ENCODE data around the gene U2AF2.

The U2AF2 gene

DNA sequence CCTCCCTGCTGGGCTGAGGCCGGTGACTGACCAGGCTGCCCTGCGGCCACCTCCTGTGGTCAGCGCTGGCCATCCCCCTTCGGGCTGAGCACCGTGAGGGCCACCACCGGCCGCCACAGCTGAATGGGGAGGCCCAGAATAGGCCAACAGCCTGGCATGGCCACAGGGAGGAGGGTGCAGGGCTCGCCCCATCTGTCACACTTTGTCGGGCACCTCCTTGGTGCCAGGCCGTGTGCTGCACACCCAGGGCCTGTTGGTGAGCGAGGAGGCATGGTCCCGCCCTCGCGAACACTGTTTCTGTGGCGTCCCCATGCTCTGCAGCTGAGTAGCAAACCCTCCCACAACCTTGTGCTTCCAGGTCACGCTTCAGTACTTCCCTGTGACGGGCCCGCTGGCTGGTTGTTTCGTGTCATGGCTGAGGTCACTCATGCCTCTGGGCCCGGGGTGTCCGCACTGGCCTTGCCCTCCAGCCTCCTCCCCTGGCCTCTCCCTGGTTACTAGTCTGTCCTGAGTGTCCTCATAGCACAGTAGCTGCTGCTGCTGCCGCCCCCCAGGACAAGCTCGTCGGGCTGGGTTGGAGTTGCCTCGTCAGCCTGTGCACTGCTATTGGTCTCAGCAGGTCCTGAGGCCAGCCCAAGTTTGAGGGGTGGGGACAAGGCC is 35.4 kb downstream of the U2AF2 start:
- DNase-seq (ENCODE audit: low read depth) = no peak

DNA sequence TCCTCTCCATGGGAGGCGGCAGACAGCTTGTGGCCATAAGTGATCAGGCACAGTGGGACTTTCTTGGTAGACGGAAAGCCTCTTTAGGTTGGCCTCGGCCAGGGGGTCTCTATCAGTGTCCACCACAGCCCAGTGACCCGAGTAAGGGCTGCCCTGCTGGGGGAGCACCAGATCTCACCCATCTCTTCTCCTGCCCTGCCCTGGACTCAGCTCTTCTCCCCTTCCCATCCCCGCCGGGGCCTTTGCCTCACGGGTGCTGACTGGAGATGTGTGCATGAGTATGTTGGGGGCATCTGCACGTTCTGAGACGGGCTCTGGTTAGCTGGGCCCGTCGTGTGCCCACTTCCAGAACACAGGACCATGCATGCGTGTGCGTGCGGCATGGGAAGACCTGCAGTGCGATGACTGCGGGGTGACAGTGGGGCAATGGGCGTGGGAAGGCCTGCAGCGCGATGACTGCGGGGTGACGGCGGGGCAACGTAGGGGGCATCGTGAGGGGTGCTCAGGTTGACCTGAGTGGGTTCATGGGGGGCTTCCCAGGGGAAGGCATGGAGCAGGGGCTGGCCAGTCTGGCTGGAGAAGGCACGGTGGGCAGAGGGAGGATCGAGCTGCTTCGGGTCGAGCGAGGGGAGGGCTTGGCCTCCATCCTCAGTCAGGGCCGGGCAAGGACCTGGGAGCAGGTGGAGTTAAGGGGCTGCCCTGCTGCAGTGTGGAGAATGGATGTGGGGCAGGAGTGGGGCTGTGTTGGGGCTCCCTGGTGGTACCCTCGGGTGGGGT is 36.1 kb downstream of the U2AF2 start:
- no peak for DNase-seq (ENCODE audit: low read depth)

DNA sequence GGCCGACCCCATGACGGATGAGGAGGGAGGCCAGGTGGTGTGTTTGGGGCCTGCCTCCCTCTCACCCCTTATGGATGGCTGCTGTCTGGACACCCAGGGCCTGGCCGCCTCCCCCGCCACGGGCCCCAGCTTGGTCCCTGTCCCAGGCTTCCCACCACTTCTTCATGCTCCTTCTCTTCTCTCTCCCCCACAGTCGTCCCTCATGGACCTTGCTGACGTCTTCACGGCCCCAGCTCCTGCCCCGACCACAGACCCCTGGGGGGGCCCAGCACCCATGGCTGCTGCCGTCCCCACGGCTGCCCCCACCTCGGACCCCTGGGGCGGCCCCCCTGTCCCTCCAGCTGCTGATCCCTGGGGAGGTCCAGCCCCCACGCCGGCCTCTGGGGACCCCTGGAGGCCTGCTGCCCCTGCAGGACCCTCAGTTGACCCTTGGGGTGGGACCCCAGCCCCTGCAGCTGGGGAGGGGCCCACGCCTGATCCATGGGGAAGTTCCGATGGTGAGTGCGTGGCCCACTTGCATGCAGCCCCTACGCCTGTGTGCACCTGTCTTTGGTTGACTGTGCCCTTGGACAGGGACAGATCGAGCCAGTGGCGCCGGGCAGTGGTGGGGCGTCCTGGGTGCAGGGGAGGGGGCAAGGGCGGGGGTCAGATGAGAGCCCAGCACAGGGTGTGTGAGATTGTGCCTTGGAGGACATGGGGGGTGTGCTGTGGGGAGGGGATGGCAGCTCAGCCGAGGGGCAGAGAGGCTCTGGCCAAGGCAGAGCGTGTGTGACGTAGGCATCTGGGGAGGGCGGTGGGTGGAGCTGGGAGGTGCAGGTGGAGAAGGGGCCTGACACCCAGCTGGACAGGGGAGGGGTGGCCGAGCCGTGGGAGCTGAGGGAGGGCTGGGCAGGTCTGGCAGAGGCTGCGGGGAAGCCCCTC is 37.0 kb downstream of the U2AF2 start:
- DNase-seq (ENCODE audit: low read depth) = no peak

DNA sequence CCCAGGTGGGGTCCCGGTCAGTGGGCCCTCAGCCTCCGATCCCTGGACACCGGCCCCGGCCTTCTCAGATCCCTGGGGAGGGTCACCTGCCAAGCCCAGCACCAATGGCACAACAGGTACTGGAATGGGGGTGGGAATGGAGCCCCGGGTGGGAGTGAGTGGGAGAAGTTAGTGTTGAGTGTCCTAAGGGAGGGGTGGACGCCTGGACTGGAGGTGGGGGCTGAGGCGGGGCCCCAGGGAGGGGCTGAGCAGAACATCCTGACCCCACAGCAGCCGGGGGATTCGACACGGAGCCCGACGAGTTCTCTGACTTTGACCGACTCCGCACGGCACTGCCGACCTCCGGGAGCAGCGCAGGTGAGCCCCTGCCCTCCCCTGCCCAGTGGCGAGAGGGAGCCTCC is 37.8 kb downstream of the U2AF2 start:
- DNase-seq (ENCODE audit: low read depth) = no peak

DNA sequence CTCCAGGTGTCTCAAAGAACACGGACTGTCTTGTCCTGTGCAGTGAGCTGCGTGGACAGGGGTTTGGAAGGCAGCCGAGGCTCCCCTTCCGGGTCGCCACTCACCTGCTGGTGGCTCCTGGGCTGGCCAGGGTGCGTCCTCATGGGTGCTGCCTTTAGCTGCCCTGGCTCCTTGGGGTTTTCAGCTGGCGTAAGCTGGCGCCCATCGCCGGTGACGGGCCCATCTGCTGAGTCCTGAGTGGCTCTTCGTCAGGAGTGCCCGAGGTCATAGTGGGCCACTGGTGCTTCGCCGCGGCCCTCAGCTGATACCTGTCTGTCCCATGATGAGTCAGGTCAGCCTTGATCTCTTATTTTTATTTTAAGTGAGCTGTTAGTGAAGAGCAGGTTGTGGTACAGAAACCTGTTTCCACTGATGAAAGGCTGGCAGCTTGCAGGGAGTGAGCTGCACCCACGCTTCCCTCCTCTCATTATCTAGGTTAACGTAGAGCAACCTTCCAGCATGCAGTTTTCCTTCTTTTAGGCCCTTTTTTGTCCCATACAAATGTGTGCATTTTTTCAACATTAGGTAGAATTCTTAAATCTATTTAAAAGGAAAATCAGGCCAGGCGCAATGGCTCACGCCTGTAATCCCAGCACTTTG is 38.6 kb downstream of the U2AF2 start:
- DNase-seq (ENCODE audit: low read depth) = no peak

DNA sequence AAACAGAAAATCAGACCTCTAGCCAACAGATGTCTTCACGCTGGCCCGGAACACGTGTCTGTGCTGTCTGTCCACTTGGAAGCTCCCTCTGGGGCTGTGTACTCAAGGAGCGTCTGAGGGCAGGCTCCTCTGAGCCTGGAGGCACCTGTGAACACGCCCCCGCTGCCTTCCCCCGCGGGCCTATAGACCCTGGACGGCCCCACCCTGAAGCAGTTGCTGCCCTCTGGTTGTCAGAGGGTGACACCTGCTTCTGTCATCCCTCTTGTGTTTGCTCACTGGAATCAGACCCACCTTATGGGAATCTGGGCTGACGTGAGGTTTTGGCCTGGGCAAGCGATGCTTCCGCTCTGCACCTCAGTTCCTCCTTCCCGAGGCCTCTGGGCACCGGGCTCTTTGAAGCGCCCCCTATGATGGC is 39.4 kb downstream of the U2AF2 start:
- no peak for DNase-seq (ENCODE audit: low read depth)

DNA sequence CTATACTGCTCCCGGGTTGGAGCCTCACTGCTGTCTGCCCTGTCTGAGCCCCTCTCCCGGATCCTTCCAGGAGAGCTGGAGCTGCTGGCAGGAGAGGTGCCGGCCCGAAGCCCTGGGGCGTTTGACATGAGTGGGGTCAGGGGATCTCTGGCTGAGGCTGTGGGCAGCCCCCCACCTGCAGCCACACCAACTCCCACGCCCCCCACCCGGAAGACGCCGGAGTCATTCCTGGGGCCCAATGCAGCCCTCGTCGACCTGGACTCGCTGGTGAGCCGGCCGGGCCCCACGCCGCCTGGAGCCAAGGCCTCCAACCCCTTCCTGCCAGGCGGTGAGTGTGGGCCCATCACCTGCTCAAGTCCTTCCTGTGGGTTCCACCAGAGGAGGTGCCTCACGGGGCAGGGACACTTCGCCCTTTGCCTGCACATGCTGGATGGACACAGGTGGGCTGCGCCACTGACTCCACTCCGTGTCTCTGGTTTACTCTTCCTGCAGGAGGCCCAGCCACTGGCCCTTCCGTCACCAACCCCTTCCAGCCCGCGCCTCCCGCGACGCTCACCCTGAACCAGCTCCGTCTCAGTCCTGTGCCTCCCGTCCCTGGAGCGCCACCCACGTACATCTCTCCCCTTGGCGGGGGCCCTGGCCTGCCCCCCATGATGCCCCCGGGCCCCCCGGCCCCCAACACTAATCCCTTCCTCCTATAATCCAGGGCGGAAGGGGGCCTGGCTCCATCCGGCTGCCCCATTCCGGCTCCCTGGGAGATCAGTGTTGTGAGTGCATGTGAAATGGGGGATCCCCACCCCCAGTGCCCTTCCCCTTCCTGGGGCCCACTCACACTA is 40.0 kb downstream of the U2AF2 start:
- DNase-seq (ENCODE audit: low read depth) = no peak

DNA sequence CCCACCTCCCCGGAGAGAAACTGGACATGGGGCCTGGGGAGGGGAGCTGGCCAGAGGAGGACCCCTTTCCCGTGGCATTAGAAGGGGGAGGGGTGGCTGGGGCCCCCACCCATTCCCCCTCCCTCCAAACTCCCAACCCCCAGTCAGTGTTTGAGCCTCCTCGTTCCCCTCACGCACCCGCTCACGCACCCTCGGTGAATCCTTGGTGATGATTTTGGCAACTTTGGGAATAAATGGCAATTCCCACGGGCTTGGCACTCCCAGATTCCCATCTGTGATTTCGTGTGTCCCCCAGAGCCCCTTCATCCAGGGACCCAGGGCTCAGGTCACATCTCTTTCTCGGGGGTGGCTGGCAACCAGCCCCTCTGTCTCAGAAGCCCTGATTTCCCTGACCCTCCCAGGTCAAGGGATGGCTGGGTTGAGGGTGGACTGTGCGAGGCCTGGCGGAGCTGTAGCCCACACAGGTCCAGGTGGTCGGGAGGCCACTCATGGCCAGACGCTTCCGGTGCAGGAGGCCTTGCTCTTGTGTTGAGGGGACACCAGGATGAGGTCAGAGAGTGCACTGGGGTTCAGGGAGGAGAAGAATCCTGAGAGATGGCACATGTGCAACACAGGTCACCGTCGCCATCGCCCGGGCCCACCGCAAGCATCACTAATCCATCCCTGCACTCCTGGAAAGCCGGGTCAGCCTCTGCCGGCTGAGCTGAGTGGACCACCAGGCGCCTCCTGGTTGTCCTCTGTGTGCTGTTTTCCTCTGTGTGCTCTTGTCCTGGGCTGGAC is 40.9 kb downstream of the U2AF2 start:
- no peak for DNase-seq (ENCODE audit: low read depth)

DNA sequence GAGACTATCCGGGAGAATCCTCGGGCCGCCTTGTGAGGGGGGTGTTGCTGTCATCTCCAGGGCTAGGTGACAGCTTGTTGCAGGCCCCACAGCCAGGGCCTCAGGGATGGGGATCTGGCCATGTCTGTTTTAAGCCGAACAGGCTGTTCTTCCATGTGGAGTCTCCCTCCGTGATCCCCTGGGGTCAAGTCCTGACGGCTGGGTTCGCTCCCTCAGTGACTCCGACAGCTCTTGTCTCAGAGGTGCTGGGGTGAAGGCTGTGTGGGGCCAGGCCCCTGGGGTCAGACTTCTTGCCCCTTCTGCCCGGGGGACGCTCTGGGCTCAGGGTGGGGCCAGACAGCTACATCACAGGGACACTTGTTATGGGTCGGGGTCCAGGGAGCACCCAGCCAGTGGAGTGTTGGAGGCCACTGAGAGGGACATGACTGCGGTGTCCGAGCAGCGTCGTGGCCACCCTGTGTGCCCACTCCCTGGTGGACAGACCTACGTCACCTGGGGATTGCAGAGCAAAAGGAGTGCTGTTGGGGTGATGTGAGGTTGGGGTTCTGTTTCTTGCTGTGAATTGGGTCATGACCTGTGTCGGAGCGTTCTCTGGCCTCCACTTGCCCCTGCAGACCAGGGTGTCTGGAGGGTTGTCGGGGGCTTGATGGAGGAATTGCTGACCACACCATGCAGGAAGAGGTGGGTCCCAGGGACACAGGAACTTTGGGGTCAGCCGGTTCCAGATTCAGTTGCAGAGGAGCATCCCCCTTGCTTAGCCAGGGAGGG is 41.6 kb downstream of the U2AF2 start:
- DNase-seq (ENCODE audit: low read depth) = no peak

DNA sequence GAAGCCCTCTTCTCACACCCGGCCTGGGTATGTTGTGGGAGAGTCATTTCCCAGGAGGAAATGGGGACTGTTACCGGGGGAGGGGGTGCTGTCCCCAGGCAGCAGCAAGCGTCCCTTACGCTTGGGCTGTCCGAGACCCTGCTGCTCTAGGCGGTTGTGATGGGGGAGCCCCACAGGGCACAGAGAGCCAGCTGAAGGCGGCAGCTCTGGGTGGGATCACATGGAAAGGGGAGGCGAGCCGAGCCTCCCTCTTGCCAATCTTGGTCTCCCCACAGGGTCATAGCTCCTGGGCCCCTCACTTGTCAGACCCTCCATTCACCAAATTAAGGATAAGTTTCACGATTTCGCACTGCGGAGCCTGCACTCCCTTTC is 42.2 kb downstream of the U2AF2 start:
- no peak for DNase-seq (ENCODE audit: low read depth)

DNA sequence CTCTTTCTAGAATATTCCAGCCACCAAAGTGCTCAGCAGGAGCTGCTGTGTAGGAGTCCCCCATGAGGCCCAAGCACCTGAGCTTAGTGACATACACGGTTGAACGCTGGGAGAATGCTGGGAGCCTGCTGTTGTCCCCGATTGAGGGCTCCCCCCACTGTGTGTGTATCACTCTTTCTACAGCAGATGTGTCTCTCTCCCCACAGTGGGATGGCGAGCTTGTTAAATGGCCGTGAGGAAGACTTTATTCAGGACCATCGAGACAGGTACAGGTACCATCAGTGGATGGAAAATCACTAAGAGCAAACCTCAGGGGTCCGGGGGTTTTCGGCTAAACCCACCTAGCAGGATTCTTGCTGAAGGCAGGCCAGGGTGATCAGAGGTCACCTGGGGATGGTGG is 42.9 kb downstream of the U2AF2 start:
- no peak for DNase-seq (ENCODE audit: low read depth)

DNA sequence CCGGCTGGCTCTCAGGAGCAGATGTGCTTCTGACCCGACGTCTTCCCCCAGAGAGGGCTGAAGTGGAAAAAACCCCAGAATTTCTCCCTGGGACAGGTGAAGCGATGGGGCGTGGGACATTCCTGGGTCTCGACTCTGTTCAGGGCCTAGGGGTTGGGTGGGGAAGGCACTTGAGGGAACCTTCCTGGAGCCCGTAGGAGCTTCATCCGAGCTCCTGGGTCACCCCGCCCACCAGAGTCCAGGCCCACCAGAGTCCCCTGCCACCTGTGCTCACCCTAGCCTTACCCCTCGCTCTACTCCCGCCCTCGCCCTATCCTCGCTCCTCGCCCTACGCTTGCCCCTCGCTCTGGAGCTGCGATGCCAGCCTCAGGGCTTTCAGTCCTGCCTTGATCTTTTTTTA is 43.4 kb downstream of the U2AF2 start:
- no peak for DNase-seq (ENCODE audit: low read depth)

DNA sequence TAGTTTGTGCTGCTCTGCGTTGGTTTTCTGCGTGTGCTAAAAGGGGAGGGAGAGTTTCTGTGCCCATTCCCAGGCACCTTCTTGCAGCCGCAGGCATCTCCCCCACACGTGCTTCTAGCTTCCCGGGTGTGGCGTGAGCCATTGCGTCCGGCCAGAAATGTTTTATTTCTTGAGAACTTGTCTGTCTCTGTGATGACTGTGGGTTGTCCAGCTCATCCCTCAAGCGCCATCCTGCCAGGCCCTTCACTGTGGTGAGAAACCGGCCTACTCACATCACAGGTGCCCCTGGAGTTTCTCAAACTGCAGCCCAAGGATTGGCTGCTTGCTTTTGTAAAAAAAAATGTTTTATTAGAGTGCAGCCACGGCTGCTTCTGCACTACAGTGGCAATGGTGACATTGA is 44.4 kb downstream of the U2AF2 start:
- DNase-seq (ENCODE audit: low read depth) = no peak

DNA sequence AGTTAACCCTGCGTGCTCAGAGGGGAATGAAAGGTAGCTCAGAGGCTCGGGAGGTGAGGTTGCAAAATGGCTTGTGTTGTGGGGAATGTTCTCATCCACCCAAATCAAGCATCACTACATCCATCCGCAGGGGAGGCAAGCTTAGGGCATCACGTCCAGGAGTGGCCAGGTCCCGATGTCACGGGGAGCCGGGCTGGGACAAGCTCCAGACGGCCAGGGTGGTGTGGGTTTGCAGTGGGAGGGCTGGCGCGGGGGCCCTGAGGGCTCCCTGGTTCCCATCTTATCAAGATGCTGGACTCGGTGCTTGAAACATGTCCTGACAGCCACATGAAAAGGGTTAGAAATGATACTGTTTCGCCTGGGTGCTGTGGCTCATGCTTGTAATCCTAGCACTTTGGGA is 46.0 kb downstream of the U2AF2 start:
- DNase-seq (ENCODE audit: low read depth) = no peak

DNA sequence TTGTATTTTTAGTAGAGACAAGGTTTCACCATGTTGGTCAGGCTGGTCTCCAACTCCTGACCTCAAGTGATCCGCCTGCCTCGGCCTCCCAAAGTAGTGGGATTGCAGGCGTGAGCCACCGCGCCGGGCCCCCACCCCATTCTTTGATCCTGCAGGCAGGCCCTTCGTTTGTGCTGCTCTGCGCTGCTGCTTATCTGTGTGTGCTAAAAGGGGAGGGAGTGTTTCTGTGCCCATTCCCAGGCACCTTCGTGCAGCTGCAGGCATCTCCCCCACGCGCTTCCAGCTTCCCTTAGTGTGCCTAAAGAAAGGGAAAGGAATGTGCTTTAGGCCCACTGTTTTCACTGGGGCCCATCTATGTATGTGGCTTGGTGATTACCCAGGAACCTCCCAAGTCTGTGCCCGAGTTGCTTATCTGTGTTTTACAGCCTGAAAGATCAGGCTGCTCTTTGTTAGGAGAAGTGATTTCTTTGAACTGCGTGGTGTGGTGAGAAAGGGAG is 47.3 kb downstream of the U2AF2 start:
- peak; percentile 88 for DNase-seq (ENCODE audit: low read depth)

DNA sequence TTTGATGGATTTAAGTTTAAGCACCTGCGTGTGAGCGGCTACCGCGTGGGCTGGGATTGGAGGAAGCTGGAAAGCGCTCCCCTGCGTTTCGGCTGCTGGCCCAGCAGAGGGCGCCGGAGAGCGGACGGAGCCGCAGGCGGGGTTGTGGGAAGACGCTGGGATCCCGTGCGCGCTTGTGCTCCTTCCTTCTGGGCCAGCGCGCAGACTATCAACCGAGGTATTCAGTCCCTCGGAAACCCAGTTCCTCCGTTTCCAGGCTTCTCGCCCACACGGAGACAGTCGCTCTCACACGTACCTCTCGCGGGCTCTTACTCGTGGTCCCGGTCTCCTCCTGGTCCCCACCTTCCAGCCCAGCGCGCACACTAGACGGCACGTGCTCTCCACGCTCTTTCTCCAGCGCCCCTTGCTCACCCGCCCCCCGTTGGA is 49.0 kb downstream of the U2AF2 start:
- no peak for DNase-seq (ENCODE audit: low read depth)

DNA sequence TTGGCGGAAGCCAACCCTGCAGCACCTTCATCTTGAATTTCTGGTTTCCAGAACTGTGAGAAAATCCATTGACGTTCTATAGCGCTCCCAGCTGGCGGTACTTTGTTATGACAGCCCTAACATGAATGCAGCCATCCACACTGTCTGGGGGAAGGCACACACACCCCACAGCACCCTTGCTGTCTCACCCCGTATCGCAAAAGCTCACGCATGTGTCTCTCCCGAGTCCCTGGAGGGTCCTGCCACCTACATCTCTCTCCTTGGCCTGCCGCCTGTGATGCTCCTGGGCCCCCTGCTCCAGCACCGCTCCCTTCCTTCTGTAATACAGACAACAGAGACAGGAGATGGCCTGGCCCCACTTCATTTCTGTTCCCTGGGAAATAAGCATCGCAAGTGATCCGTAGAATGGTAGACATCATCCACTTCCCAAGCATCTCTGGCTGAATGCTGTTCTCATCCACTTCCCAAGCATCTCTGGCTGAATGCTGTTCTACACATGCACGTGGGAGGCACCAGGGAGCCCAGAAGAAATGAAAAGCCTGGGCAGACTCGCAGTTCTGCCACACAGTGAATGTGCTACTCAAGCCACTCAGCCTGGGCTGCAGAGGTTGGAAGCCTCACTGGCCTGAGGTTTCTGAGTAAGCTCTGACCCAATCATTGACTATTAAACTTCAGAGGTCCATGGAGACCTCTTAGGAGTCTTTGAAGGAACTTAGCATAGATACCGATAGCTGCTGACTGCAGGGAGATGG is 49.8 kb downstream of the U2AF2 start:
- no peak for DNase-seq (ENCODE audit: low read depth)

DNA sequence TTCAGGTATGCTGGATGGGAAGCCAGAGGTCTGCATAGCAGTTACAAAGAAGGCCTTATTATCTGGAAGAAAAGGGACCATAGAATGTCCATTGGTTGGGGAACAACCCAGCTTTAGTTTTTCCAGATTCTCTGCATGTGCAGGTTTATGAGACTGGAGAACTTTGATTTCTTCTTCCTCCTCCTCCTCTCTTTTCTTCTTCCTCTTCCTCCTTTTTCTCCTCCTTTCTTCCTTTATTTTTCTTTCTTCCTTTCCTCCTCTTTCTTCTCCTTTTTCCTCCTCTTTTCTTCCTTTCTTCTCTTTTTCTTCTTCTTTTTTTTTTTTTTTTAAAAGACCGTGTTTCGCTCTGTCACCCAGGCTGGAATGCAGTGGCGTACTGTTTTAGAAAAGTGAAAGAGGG is 51.1 kb downstream of the U2AF2 start:
- no peak for DNase-seq (ENCODE audit: low read depth)

DNA sequence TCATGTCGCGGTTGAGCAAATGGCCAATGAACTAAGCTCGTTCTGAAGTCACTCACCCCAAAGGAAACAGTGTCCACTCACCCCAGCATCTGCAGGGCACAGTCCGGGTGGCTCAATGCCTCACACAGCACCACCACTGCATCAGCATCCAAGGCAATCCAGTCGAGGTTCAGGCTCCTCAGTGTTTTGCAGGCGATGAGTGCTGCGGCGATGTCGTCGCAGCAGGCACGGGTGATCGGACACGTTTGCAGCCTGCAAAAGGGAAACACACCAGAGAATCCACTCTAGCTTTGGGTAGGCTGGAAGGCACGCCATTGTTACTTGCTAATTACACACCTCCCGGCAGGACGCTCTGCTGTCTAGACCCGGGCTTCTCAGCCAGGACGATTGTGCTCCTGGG is 56.9 kb downstream of the U2AF2 start:
- no peak for DNase-seq (ENCODE audit: low read depth)
